ENCODE results near the gene DPP6. TPM values are rescaled to one million over a fixed set of nuclear protein-coding genes. Genes with fewer than 3 reads are reported as not detected.

The DPP6 gene
- total RNA-seq, 1 donor from 2014 or later = 2.2 TPM

DNA sequence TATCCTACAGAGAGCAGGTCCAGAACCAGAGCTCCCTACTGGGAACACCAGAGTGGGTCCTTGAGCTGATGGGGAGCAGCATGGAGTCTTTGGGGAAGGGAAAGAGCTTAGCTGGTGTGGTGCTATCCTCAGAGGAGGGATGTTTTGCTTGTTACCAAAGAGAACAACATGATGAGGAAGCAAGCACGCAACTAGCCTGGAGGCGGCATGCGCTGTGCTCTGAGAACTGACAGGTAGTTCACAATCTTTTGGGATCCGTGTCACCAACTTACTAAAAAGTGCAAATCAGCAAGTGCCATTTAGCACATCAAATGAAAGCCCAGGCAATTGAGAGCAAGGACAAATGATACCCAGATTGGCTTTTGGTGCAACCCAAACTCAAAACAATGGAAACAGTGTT is 257.9 kb downstream of the DPP6 start:
- Mint-ChIP-seq H3K27ac (ENCODE audit: unreplicated experiment) (no peak overlapping the region), H3K4me3 (no peak overlapping the region), H3K36me3 (ENCODE audit: low read depth) (no peaks in the 10 kb centered on the region), H3K9me3 (no peaks in the 10 kb centered on the region), H3K27me3 (ENCODE audit: low read depth) (peaks cover 67% of the 10 kb centered on the region), H3K4me1 (peaks cover 4% of the 10 kb centered on the region)
- TF ChIP-seq, protein P1, sequence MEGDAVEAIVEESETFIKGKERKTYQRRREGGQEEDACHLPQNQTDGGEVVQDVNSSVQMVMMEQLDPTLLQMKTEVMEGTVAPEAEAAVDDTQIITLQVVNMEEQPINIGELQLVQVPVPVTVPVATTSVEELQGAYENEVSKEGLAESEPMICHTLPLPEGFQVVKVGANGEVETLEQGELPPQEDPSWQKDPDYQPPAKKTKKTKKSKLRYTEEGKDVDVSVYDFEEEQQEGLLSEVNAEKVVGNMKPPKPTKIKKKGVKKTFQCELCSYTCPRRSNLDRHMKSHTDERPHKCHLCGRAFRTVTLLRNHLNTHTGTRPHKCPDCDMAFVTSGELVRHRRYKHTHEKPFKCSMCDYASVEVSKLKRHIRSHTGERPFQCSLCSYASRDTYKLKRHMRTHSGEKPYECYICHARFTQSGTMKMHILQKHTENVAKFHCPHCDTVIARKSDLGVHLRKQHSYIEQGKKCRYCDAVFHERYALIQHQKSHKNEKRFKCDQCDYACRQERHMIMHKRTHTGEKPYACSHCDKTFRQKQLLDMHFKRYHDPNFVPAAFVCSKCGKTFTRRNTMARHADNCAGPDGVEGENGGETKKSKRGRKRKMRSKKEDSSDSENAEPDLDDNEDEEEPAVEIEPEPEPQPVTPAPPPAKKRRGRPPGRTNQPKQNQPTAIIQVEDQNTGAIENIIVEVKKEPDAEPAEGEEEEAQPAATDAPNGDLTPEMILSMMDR (conservative IDR thresholded peaks at IDR 0.05) = no peak
- DNase-seq (ENCODE audit: low read depth, low spot score) = no peak

DNA sequence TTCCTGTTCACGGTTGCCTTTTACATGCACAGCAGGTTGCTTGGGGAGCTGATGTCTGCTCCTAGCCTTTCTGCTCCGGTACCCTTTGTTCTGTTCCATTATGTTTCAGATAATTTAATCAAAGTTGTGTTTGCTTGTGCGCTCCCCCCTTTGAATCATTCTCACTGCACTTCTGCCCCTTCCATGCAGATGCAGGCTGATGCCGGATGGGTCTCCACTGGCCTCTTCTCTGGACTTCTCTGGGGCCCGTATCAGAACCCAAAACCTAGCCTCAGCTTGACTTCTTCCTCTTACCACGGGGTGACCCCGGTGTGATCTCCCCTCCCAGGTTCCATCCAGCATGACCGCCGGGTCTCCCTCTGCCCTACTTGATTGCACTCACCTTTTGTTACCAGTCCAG is 272.0 kb downstream of the DPP6 start:
- TF ChIP-seq, protein P1 (conservative IDR thresholded peaks at IDR 0.05) = no peak
- no peak overlapping the region for H3K27ac Mint-ChIP-seq (ENCODE audit: unreplicated experiment)
- no peak overlapping the region for H3K4me3 Mint-ChIP-seq
- no peak for DNase-seq (ENCODE audit: low read depth, low spot score)
- no peaks in the 10 kb centered on the region for H3K4me1 Mint-ChIP-seq
- no peaks in the 10 kb centered on the region for H3K36me3 Mint-ChIP-seq (ENCODE audit: low read depth)
- H3K27me3 Mint-ChIP-seq (ENCODE audit: low read depth) = peaks cover 18% of the 10 kb centered on the region
- no peaks in the 10 kb centered on the region for H3K9me3 Mint-ChIP-seq

DNA sequence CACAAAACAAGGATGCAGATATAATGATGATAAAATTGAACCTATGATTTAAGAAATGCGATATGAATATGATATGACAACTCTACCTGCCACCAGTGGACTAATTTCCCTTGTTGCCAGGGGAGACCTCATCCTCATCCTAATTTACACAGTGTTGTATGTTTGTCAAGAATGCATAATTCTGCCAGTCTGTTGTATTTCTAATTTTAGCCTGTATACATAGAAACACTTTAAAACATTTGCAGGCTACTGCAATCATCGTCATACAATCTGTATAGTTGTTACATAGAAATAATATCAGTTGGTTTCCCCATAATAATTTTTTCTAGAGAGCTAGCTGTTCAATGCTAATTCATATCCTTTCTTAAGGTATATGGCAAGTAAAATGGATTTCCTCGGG is 274.2 kb downstream of the DPP6 start:
- TF ChIP-seq, protein P1 (conservative IDR thresholded peaks at IDR 0.05) = no peak
- H3K36me3 Mint-ChIP-seq (ENCODE audit: low read depth) = no peaks in the 10 kb centered on the region
- peaks cover 29% of the 10 kb centered on the region for H3K27me3 Mint-ChIP-seq (ENCODE audit: low read depth)
- no peak for DNase-seq (ENCODE audit: low read depth, low spot score)
- H3K4me3 Mint-ChIP-seq = no peak overlapping the region
- H3K27ac Mint-ChIP-seq (ENCODE audit: unreplicated experiment) = no peak overlapping the region
- no peaks in the 10 kb centered on the region for H3K4me1 Mint-ChIP-seq
- no peaks in the 10 kb centered on the region for H3K9me3 Mint-ChIP-seq

DNA sequence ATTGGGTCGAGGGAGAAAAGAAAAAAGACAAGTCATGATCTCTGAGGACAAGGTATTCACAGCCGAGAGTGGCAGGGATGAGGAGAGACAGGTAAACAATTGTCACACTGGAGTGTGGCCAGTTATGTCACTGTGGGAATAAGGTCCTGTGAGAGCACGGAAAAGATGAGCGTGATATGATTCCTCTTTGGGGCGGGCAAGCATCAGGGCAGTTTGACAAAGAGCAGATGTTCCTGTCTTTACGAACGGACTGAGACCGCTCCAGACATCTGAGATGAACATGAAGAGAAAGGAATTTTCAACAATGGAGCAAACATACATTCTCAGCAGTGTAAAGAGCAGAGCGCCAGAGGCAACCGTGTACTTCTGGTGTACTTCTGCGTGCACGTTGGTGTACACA is 278.1 kb downstream of the DPP6 start:
- H3K27ac Mint-ChIP-seq (ENCODE audit: unreplicated experiment) = no peak overlapping the region
- H3K4me1 Mint-ChIP-seq = no peaks in the 10 kb centered on the region
- DNase-seq (ENCODE audit: low read depth, low spot score) = no peak
- TF ChIP-seq, protein P1 (conservative IDR thresholded peaks at IDR 0.05) = no peak
- peaks cover 38% of the 10 kb centered on the region for H3K27me3 Mint-ChIP-seq (ENCODE audit: low read depth)
- H3K36me3 Mint-ChIP-seq (ENCODE audit: low read depth) = no peaks in the 10 kb centered on the region
- no peak overlapping the region for H3K4me3 Mint-ChIP-seq
- H3K9me3 Mint-ChIP-seq = no peaks in the 10 kb centered on the region

DNA sequence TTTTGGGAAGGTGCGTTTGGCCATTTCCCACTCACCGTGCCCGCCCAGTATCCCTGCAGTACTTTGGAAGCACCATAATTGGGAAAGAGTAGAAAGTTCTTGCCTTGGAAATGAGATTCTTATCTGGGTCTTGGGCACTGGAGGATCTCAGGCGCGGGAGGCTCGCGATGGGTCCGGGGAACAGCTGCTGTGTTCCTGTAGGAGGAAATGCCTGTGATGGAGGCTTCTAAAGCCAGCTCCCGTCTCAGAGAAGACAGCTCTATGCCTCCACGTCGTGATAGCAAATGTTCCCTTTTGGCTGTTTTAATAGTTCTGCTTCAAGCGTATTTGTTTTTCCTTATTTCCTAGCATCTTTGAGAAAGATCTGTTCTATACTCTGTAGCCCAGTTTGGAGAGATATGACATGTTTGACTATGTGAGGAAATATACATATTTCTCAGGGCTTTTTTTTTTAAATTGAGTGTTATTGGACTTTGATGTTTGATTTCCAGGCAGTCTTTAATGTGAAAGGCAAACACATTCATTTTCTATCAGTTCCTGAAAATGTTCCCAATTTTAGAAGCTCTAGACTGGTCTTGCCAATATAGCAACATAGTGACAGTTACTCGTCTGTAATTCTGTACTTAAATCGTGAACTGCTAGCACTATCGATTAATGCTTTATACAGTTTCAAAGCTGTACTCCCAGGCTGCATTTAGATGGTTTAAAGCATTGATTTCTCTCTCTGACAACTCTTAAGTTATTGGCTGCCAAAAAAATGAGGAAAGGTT is 280.8 kb downstream of the DPP6 start:
- Mint-ChIP-seq H3K27me3 (ENCODE audit: low read depth) (peaks cover 58% of the 10 kb centered on the region), H3K27ac (ENCODE audit: unreplicated experiment) (no peak overlapping the region), H3K4me1 (peaks cover 2% of the 10 kb centered on the region), H3K4me3 (no peak overlapping the region), H3K9me3 (no peaks in the 10 kb centered on the region), H3K36me3 (ENCODE audit: low read depth) (no peaks in the 10 kb centered on the region)
- TF ChIP-seq, protein P1 (conservative IDR thresholded peaks at IDR 0.05) = no peak
- DNase-seq (ENCODE audit: low read depth, low spot score) = no peak
